Measurements from ENCODE around the gene CIB4.

DNA sequence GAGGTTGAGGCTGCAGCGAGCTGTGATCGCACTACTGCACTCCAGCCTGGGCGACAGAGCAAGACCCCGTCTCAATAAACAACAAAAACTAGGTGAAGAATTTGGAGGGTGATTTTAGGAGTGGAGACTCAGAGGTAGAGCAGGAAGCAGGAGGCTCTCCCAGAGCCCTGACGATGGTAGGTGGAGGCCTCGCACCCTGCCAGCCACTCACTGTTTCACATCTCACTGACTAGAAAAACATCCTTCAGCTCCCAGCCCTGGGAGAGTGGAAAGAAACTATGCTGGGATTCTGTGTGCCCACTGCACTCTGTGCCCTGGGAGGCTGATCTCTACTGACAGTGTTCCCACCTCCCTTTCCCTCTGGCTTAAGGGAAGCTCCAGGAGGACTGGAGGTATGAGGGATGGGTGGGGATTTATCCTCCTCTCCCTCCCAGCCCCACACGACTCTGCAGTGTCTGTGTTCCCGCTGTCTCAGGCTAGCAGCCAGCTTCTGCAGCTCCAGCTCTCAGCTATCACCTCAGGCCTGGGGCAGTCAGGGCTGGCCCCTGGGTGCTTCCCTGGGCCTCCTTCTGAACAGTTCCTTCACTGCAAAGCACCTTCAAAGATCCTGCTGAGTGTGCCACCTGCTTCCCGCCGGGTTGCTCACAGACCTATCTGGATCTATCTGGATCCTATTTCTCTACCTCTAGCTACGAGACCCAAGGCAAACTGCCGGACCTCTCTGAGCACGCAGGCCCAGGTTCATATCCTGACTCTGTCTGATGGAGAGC lies 9.6 kb downstream of the CIB4 start:
- no peak for TF ChIP-seq EZH2 (IDR thresholded peaks at IDR 0.05; ENCODE audit: borderline replicate concordance, insufficient read depth, low read depth, low read length, poor library complexity, severe bottlenecking)
- TF ChIP-seq, protein P1, sequence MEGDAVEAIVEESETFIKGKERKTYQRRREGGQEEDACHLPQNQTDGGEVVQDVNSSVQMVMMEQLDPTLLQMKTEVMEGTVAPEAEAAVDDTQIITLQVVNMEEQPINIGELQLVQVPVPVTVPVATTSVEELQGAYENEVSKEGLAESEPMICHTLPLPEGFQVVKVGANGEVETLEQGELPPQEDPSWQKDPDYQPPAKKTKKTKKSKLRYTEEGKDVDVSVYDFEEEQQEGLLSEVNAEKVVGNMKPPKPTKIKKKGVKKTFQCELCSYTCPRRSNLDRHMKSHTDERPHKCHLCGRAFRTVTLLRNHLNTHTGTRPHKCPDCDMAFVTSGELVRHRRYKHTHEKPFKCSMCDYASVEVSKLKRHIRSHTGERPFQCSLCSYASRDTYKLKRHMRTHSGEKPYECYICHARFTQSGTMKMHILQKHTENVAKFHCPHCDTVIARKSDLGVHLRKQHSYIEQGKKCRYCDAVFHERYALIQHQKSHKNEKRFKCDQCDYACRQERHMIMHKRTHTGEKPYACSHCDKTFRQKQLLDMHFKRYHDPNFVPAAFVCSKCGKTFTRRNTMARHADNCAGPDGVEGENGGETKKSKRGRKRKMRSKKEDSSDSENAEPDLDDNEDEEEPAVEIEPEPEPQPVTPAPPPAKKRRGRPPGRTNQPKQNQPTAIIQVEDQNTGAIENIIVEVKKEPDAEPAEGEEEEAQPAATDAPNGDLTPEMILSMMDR (IDR thresholded peaks at IDR 0.05), result no peak

Measured in B cell (primary cell).